Stimulated activated CD4-positive, alpha-beta T cell treated with anti-CD3 and anti-CD28 coated beads, Interleukin-2, amount 100 ng/mL, for 4 hours (primary cell): Measurements from ENCODE around the gene SPN.
"Not testable (repeated sequence)": the region's sequence is repeated elsewhere in the genome, so short reads cannot be mapped to it uniquely, and the experiment has no call there.

Experiments used
- DNase-seq: peaks from one replicate; pipeline ENCODE4 v3.0.0-alpha.2; 2020; ENCODE audit warnings: low read depth

Gene SPN

DNA sequence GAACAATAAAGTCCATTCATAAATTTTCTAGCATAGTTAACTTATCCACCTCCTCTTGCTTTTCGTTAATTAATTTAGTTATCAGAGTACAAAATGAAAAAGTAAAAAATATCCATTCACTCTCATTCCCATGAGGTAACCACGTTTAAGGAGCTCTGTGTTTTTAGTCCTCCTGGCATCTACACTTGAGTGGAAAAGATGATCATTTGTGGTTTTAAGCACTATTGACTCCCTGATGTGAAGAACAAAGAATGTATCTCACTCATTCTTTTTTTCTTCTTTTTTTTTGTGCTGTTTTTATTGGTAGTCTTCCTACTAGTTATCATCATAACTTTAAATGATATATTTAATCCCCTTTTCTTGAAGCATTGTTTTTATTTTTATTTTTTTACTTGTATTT is 42.0 kb downstream of the SPN start:
- DNase-seq = no peak

DNA sequence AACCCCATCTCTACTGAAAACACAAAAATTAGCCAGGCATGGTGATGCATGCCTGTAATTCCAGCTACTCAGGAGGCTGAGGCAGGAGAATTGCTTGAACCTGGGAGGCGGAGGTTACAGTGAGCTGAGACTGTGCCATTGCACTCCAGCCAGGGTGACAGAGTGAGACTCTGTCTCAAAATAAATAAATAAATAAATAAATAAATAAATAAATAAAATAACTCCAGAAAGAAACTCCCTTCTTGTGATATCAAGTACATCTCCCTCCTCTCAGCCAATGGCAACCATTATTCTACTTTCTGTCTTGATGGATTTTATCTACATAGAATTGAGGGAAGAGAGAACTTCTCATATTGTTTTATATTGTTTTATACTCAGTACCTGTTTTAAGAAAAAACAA is 44.1 kb downstream of the SPN start:
- not testable (repeated sequence) for DNase-seq

DNA sequence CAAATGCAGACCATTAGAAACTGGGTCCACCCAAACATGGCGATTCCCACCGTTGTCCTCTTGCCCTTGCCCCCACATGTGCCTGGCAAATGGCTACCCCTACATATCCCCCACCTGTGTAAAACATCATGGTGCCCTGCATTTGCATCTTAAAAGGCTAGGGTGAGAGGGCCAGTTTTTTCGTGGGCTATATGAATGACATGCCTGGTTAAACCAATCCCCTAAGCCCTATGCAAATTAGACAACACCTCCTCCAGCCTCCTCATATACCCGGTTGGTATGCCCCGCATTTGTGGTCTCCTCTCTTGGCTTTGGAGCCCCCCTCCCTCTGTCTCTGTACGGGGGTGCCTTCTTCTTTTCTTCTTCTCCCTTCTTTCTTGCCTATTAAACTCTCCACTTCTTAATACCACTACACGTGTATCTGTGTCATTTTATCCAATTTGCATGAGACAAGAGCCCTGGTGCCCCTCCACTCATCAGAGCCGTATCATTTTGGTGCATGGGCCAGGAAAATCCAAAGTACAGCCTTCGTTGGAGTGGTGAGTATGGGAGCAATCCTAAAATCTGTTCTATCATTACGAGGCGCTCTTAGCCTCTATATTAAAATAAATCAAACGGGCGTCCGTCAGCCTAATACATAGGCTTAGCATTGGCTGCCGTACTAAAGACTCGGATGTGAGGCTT is 46.0 kb downstream of the SPN start:
- no peak for DNase-seq

DNA sequence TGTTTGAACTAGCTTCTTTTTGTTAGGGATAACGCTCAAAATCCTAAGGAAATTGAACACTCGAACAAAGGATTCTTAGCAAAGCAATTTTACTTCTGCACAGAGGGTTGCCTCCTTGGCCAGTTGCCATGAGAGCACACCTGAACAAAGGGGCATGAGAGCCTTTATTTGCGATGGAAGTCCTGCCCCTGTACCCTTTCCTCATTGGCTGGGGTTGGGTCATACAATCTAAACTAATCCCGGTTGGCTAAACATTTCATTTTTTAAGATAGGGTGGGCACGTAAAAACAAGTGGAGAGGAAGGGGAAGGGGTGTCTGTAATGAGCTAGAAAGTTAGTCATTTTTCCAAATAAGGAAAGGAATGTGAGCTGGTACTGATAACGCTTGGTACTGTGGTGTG is 46.6 kb downstream of the SPN start:
- DNase-seq = not testable (repeated sequence)

DNA sequence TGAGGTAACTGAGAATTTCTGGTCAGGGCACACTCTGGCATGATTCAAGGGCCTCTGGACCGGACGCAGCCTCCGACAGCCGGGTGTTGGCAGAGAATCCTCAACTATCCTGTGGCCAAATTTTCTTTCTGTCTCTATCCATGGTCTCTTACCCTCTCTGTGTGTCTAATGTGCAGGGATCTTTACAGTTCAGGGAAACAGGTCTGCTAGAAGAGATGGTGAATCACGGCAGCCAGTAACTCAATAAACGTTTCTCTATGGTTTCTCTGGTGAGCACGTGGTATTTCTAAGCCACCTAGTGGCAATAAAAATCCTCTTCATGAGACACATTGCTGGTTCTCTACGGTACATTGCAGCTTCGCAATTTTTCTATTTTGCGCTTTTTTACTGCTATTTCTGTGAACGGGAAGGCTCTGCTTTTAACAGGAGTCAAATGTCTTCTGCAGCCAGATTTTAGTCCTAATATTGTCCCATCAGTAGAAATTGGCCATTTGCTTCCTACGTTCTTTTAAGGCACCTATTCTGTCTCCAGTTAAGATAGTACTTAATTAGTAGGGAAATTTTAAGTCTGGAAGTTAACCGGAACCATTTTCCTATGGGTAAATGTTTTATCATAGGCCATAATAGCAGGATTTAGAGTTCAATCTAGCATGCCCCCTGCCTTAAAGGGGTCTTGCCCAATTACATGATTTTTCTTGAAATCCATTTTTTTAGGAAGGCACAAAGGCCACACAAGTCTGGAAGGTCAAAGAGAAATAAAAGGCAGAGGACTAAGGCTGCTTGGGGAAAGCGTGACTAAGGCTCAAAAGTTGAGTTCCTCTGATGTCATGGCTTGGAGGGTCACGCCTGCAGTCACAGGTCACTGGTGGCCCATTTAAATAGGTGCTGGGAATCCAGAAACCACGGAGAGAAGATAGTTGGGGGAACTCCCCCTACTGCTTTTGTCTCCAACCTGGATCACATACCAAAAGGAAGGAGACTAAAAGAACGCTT is 47.5 kb downstream of the SPN start:
- peak; percentile 43 for DNase-seq

DNA sequence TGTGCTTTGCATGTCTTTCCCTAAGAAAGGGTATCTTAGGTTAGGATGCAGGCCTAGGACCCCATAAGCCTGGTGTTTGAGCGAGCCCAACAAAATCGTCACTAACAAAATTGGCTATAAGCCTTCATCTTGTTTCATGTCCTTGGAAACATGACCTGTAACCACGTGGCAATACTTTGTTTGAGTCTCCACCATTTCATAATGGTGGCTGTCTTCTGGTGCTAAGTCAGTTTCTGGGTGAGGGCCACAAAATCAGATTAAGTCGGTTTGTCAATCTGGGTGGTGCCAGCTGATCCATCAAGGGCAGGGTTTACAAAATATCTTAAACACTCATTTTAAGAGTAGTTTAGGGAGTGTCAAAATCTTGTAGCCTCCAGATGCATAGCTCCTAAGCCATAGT is 49.8 kb downstream of the SPN start:
- DNase-seq = no peak

DNA sequence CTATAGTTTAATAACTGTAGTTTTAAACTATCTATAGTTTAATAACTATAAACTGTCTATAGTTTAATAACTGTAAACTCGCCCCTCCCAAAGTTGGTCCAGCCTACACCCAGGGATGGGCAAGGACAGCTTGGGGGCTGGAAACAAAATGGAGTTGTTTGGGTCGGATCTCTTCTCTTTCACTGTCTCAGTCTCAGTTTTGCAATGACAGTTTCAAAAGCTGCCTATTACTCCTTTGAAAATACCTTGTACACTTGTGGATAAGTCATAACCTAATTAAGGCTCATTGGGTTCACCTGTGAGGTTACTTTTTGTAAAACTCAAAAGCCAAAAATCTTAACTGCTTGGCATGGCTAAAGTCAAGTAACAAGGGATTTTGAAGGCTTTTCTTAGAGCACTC is 51.3 kb downstream of the SPN start:
- DNase-seq = no peak

DNA sequence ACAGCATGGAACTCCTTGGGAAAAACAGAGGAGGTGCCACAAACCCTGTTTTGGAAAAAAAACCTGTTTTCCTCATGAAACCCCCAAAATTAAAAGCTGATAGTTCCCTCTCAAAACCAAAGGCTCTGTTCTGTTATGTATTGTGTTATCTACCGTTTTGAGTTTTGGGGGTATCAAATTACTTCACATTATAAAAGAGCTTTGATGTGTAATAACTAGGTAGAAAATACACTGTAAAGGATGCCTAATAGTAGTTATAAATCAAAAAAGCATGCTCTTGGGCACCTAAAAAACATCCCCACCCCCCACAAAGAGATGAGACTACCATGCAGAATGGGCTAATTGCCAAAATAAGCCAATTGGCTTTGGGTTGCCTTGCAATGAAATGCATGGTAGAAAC is 51.9 kb downstream of the SPN start:
- DNase-seq = no peak

DNA sequence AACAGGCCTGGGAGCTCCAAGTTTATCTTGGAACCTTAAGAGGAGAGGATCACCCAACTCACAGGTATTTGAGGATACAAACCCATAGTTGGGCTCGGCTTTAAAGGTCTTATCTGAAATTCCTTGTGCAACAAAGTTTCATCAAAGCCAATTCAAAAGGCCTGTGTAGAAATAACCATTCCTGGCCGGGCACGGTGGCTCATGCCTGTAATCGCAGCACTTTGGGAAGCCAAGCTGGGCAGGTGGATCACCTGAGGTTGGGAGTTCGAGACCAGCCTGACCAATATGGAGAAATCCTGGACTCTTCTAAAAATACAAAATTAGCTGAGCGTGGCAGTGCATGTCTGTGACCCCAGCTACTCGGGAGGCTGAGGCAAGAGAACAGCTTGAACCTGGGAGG is 54.1 kb downstream of the SPN start:
- DNase-seq = no peak

DNA sequence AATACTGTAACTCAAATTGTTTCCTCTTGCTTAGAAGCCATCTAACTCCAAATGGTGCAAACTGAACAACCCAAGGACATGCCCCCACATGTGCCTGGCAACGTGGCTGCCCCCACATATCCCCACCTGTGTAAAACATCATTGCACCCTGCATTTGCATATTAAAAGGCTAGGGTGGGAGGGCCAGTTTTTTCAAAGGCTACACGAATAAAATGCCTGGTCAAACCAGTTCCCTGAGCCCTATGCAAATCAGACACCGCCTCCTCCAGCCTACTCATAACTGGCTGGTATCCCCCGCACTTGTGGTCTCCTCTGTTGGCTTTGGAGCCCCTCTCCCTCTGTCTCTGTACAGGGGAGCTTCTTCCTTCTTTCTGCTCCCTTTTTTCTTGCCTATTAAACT is 56.0 kb downstream of the SPN start:
- DNase-seq = no peak
